Ectodermal cell (in vitro differentiated cells): ENCODE measurements around the gene ELAC2.
A peak's percentile ranks its signal among the peaks of the same experiment; 100 is the strongest.

Source experiments
- H3K27ac ChIP-seq: 2 replicates; pipeline ENCODE4 v1.7.0; 2013; ENCODE audit warnings: mild to moderate bottlenecking, low read depth, low read length; ENCODE audit not compliant: insufficient read depth, poor library complexity, severe bottlenecking
- H3K27me3 ChIP-seq: 2 replicates; pipeline ENCODE4 v1.7.0; 2013; ENCODE audit warnings: mild to moderate bottlenecking, low read length; ENCODE audit not compliant: insufficient read depth, control insufficient read depth, poor library complexity, severe bottlenecking
- H3K36me3 ChIP-seq: one replicate; pipeline ENCODE4 v1.7.0; 2013; ENCODE audit warnings: low read length; ENCODE audit not compliant: control insufficient read depth, insufficient read depth
- H3K4me1 ChIP-seq: one replicate; pipeline ENCODE4 v1.7.0; 2013; ENCODE audit warnings: low read length; ENCODE audit not compliant: control insufficient read depth, insufficient read depth
- H3K4me3 ChIP-seq: 2 replicates; pipeline ENCODE4 v1.7.0; 2013; ENCODE audit warnings: low read depth, low read length, control low read depth; ENCODE audit not compliant: insufficient read depth
- H3K9me3 ChIP-seq: 2 replicates; pipeline ENCODE4 v1.7.0; 2013; ENCODE audit warnings: mild to moderate bottlenecking, low read length, moderate library complexity; ENCODE audit not compliant: control insufficient read depth
- WGBS, 2 experiments: methylation state at CpG; one replicate each; pipeline ENCODE4 v1.1.7; 2013; ENCODE audit warnings: missing lambda C conversion rate in 2 of 2; 5-methylcytosine and 5-hydroxymethylcytosine counted together

ELAC2 gene

DNA sequence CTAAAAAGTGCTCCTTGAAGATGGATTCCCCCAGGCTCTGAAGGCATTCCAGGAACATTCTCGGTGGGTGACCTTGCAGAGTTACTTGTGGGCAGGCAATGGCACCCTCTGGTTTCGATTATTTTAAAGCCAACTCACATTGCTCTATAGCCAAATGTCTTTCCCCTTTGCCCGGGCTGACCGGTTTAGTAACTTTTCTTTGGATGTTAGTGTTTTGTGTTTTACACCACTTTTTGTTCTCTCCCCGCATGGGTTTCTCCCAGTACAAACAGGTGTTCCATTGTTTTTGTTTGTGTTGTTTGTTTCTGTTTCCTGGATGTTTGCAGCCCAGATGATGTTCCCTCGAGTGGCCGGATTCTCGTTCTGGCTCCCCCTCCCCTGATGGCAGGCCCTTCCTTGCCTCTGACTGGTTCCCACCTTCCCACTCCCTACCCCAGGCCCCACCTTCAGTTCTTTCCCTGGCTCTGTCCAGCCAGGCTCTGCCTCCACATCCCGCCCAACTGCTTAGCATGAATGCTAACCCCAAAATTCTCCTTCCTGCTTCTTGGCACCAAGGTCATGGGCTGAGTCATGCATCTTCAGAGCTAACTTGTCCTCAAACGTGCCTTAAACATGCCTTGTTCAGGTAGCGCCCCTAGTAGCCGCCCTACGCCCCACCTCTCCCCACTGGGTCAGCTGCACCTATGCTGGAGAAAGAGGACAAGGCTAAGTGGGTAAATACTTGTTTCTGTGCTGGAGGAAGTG is 40.6 kb downstream of the ELAC2 start:
- WGBS, 2 experiments: 59% methylated on average over 11 to 13 of the region's 13 CpGs
- Histone ChIP-seq H3K9me3 (no peaks in the 10 kb centered on the region), H3K27me3 (peaks cover 16% of the 10 kb centered on the region), H3K4me1 (peaks cover 8% of the 10 kb centered on the region), H3K27ac (no peak overlapping the region), H3K36me3 (no peaks in the 10 kb centered on the region), H3K4me3 (no peak overlapping the region)

DNA sequence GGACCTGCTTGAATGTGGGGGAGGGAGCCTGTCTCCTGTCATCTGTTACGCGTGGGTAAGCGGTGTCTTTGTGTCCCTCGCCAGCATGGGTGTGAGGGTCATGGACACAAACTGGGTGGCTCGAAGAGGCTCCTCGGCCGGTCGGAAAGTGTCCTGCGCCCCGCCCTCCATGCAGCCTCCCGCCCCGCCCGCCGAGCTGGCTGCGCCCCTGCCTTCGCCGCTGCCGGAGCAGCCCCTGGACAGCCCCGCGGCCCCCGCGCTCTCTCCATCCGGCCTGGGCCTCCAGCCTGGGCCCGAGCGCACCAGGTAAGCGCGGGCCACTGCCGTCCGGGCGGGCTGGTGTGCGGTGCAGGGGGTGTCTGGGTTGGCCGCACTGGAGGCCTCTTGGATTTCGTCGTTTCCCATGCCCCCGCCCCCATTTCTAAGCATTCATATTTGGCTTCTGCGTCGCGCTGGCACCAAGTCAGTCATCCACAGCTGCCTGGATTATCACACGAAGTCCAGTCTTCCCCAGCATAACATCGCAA is 43.8 kb downstream of the ELAC2 start:
- H3K27ac ChIP-seq: no peak overlapping the region
- peaks cover 16% of the 10 kb centered on the region for H3K27me3 ChIP-seq
- H3K4me1 ChIP-seq: peaks cover 8% of the 10 kb centered on the region
- WGBS, 2 experiments: 7 to 8% methylated on average over 40 of the region's 40 CpGs
- no peaks in the 10 kb centered on the region for H3K9me3 ChIP-seq
- peak overlapping the region; percentile 26 for H3K4me3 ChIP-seq
- no peaks in the 10 kb centered on the region for H3K36me3 ChIP-seq

DNA sequence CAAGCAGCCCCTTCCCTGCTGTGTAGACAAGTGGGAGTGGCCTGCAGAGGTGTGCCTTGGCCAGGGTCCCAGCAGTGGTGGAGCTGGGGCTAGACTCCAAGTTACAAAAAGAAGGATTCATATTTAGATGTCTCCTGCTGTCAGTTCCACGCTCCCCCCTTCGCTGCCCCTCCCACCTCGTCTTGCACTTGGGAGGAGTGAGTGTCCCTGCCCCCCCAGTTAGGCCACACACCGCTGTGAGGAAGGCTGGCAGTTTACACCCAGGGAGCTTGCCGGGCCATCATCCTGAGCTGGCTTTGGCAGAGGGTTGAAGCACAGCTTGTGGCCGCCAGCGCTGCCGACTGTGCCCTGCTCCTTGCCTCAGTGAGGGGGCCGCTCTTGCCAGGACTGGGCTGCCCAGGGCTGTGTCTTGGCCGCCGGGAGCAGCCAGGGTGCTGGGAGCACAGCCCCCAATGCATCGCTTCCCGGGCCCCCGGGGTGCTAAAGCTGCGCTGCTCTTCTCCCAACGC is 44.3 kb downstream of the ELAC2 start:
- Histone ChIP-seq H3K27me3 (peaks cover 16% of the 10 kb centered on the region), H3K27ac (no peak overlapping the region), H3K9me3 (no peaks in the 10 kb centered on the region), H3K4me3 (peak overlapping the region; percentile 26), H3K4me1 (peaks cover 8% of the 10 kb centered on the region), H3K36me3 (no peaks in the 10 kb centered on the region)
- WGBS, 2 experiments: 2 to 3% methylated on average over 16 of the region's 16 CpGs

DNA sequence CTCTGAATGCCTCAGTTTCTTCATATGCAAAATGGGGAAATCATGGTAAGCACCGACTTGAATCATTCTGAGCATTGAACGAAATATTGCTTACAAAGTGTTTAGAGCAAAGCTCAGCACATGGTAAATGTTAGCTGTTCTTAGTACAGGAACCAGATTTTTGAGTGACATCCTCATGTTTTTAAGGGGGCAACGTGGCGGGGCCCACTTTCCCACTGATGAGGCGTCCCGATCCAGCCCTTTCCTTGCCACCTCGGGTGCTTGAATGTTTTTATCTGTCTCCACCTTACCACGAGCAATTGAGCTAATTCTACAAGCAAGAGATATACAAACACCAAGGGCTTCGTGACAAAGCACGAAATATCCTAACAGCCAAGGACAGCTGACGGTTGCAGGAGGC is 49.9 kb downstream of the ELAC2 start:
- no peaks in the 10 kb centered on the region for H3K27me3 ChIP-seq
- H3K4me1 ChIP-seq: no peaks in the 10 kb centered on the region
- no peaks in the 10 kb centered on the region for H3K36me3 ChIP-seq
- no peak overlapping the region for H3K4me3 ChIP-seq
- H3K27ac ChIP-seq: no peak overlapping the region
- WGBS, 2 experiments: 90 to 92% methylated on average over 11 of the region's 11 CpGs
- H3K9me3 ChIP-seq: no peaks in the 10 kb centered on the region

DNA sequence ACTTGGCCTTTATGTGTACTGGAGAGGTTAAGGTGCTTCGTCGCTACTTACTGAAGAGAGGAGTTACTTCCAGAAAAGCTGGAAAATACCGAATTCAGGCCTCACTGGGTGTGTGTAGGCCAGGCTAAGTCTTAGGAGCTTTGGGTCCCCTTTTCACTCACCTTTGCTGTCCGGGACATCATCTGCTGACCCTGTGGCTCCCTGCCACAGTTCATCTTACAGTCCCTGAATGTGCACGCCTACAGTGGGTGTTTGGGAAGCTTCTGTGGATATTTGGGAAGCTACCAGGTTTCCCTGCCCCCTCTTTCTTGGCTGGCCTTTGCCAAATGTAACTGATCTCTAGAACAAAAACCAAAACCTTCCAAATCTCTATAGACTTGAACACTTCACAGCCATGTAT is 51.4 kb downstream of the ELAC2 start:
- no peaks in the 10 kb centered on the region for H3K27me3 ChIP-seq
- H3K9me3 ChIP-seq: no peaks in the 10 kb centered on the region
- no peaks in the 10 kb centered on the region for H3K36me3 ChIP-seq
- H3K27ac ChIP-seq: no peak overlapping the region
- H3K4me1 ChIP-seq: no peaks in the 10 kb centered on the region
- H3K4me3 ChIP-seq: no peak overlapping the region
- 94 to 96% methylated on average over 5 of the region's 5 CpGs for WGBS, 2 experiments

DNA sequence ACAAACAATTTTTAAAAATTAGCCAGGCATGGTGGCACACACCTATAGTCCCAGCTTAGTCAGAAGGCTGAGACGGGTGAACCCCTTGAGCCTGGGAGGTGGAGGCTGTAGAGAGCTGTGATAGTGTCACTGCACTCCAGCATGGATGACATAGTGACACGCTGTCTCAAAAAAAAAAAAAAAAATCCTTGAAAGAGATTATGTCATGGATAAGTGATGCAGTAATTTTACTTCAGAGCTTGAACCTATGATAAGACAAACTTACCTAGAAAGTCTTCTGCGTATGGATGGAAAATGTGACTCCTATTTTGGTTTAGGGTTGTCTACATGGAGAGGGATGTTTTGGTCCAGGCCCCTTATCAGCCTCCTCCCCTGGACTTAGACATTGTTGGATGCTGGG is 51.8 kb downstream of the ELAC2 start:
- WGBS, 2 experiments: 94% methylated on average over 3 of the region's 3 CpGs
- H3K9me3 ChIP-seq: no peaks in the 10 kb centered on the region
- H3K4me1 ChIP-seq: no peaks in the 10 kb centered on the region
- H3K4me3 ChIP-seq: no peak overlapping the region
- no peaks in the 10 kb centered on the region for H3K27me3 ChIP-seq
- H3K36me3 ChIP-seq: no peaks in the 10 kb centered on the region
- no peak overlapping the region for H3K27ac ChIP-seq

DNA sequence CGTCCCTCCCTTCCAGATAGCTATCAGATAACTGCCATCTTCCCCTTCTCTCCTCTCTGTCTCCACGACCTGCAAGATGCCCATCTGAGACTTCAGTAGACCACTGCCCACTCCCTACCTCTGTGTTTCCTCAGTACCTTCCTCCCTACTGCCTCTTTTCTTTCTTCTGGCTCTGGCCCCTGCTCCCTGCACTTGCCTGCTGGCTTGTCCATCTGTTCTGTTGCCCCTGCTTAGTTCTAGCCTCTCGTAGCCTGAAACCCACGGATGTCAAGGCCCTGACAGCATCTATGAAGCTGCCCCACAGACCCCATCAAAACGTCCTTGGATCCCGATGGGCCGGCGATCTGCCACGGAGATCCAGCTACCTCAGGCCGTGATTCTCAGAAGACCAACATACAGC is 53.0 kb downstream of the ELAC2 start:
- no peak overlapping the region for H3K27ac ChIP-seq
- no peaks in the 10 kb centered on the region for H3K36me3 ChIP-seq
- H3K27me3 ChIP-seq: no peaks in the 10 kb centered on the region
- no peak overlapping the region for H3K4me3 ChIP-seq
- 93 to 94% methylated on average over 10 of the region's 10 CpGs for WGBS, 2 experiments
- no peaks in the 10 kb centered on the region for H3K9me3 ChIP-seq
- H3K4me1 ChIP-seq: no peaks in the 10 kb centered on the region

DNA sequence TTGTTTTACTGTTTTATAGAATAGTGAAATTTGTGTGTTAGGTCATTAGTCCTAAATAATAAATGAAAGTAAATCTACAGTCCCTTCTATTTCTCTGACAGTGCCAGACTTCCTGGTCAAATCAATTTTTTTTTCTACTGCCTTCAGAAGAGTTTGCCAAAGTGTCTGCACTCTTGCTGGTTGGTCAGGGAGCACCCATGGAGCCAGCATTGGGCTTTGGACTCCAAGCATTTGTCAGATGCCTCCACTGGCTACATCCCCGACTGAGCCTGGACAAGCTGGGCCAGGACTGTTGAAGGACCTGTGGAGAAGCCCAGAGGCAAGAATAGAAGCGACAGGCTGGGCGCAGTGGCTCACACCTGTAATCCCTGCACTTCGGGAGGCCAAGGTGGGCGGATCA is 53.7 kb downstream of the ELAC2 start:
- Histone ChIP-seq H3K4me1 (no peaks in the 10 kb centered on the region), H3K36me3 (no peaks in the 10 kb centered on the region), H3K4me3 (no peak overlapping the region), H3K9me3 (no peaks in the 10 kb centered on the region), H3K27ac (no peak overlapping the region), H3K27me3 (no peaks in the 10 kb centered on the region)
- 90 to 93% methylated on average over 5 of the region's 5 CpGs for WGBS, 2 experiments

DNA sequence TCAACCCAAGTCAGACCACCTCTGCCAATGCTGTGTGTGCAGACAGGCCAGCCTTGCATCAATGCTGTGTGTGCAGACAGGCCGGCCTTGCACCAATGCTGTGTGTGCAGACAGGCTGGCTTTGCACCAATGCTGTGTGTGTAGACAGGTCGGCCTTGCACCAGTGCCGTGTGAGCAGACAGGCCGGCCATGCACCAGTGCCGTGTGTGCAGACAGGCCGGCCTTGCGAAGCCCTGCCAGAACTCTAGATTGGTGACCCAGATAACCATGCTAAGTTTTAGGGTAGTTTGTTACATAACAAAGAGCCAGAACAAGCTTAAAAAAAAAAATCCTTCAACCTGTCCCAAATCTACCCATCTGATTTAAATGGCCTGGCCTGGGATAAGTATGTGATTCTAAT is 54.3 kb downstream of the ELAC2 start:
- H3K27me3 ChIP-seq: no peaks in the 10 kb centered on the region
- WGBS, 2 experiments: 96% methylated on average over 7 of the region's 7 CpGs
- no peaks in the 10 kb centered on the region for H3K4me1 ChIP-seq
- H3K36me3 ChIP-seq: no peaks in the 10 kb centered on the region
- H3K4me3 ChIP-seq: no peak overlapping the region
- H3K9me3 ChIP-seq: no peaks in the 10 kb centered on the region
- no peak overlapping the region for H3K27ac ChIP-seq

DNA sequence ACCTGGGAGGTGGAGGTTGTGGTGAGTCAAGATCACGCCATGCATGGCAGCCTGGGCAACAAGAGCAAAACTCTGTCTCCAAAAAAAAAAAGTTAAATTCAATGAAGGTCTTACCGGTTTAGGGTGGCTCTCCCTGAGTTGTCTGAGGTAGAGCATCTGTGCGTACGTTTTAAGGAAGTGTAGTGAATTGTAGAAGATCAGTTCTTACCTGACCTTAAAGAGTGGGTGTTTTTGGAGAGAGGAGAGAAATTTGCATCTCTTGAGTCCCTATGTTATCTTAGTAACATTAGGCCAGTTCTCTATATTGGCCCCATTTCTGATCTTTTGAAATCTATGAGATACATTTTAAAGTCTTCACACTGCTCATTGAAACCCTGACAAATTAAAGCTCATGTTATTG is 56.2 kb downstream of the ELAC2 start:
- Histone ChIP-seq H3K9me3 (no peaks in the 10 kb centered on the region), H3K36me3 (no peaks in the 10 kb centered on the region), H3K27me3 (no peaks in the 10 kb centered on the region), H3K4me3 (no peak overlapping the region), H3K4me1 (no peaks in the 10 kb centered on the region), H3K27ac (no peak overlapping the region)
- 92 to 94% methylated on average over 4 of the region's 4 CpGs for WGBS, 2 experiments
